Measurements from ENCODE around the gene DFFA.

- TF ChIP-seq POLR2A (IDR thresholded peaks at IDR 0.05) (no peak), CTCF (IDR thresholded peaks at IDR 0.05) (no peak), POLR2AphosphoS5 (IDR thresholded peaks at IDR 0.05) (no peak), EP300 (IDR thresholded peaks at IDR 0.05) (no peak)
These were observed 40.9 kb upstream of the DFFA start for GRCh38 chr1:10513199-10513598.
